ENCODE data around the gene PCDHA9.
"Not testable (repeated sequence)": the region's sequence is repeated elsewhere in the genome, so short reads cannot be mapped to it uniquely, and the experiment has no call there.

The PCDHA9 gene

DNA sequence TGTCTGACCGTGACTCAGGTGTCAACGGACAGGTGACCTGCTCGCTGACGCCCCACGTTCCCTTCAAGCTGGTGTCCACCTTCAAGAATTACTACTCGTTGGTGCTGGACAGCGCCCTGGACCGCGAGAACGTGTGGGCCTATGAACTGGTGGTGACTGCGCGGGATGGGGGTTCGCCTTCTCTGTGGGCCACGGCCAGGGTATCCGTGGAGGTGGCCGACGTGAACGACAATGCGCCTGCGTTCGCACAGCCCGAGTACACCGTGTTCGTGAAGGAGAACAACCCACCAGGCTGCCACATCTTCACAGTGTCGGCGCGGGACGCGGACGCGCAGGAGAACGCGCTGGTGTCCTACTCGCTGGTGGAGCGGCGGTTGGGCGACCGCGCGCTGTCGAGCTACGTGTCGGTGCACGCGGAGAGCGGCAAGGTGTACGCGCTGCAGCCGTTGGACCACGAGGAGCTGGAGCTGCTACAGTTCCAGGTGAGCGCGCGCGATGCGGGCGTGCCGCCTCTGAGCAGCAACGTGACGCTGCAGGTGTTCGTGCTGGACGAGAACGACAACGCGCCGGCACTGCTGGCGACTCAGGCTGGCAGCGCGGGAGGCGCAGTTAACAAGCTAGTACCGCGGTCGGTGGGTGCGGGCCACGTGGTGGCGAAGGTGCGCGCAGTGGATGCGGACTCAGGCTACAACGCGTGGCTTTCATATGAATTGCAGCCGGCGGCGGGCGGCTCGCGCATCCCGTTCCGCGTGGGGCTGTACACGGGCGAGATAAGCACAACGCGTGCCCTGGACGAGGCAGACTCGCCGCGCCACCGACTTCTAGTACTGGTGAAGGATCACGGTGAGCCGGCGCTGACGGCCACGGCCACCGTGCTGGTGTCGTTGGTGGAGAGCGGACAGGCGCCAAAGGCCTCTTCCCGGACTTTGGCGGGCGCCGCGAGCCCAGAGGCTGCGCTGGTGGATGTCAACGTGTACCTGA lies 22.3 kb downstream of the PCDHA9 start:
- H3K4me3 ChIP-seq (ENCODE audit: low read length), result no peak overlapping the region
- TF ChIP-seq, protein P1, sequence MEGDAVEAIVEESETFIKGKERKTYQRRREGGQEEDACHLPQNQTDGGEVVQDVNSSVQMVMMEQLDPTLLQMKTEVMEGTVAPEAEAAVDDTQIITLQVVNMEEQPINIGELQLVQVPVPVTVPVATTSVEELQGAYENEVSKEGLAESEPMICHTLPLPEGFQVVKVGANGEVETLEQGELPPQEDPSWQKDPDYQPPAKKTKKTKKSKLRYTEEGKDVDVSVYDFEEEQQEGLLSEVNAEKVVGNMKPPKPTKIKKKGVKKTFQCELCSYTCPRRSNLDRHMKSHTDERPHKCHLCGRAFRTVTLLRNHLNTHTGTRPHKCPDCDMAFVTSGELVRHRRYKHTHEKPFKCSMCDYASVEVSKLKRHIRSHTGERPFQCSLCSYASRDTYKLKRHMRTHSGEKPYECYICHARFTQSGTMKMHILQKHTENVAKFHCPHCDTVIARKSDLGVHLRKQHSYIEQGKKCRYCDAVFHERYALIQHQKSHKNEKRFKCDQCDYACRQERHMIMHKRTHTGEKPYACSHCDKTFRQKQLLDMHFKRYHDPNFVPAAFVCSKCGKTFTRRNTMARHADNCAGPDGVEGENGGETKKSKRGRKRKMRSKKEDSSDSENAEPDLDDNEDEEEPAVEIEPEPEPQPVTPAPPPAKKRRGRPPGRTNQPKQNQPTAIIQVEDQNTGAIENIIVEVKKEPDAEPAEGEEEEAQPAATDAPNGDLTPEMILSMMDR (IDR thresholded peaks at IDR 0.05; ENCODE audit: insufficient read depth, low read depth, low read length, missing control alignments), result no peak
- no peak for DNase-seq (ENCODE audit: low read depth)

DNA sequence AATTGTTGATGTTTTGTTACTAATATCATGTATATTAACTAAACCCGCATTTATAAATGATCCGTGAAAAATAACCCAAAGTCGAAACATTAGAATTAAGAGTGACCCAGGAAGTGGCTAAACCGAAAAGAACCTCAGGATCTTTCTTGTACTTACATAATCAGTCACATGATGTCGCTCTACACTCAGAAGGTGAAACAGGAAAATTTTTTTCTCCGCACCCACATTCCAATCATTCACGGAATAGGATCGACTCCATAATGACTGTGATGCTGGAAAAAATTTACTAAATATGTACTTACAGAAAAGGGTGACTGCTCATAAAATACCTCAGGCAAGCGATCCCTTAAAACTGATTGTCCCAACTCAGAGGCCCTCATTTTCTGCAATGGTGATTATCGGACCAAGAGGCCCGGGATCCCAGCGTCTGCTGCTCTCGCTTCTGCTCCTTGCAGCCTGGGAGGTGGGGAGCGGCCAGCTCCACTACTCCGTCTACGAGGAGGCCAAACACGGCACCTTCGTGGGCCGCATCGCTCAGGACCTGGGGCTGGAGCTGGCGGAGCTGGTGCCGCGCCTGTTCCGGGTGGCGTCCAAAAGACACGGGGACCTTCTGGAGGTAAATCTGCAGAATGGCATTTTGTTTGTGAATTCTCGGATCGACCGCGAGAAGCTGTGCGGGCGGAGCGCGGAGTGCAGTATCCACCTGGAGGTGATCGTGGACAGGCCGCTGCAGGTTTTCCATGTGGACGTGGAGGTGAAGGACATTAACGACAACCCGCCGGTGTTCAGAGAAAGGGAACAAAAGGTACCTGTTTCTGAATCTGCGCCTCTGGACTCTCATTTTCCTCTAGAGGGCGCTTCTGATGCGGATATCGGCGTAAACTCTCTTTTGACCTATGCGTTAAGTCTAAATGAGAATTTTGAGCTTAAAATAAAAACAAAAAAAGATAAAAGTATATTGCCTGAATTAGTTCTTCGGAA lies 27.2 kb downstream of the PCDHA9 start, which contains the start of gene PCDHA12:
Gene PCDHA12, plus strand, starts transcription at position 224 of the 981 bp plus-strand sequence. Its CDS starts 165 bp downstream, at position 389.
- H3K4me3 ChIP-seq (ENCODE audit: low read length), result no peak within 1 kb of the TSS
- no peak for DNase-seq (ENCODE audit: low read depth)
- TF ChIP-seq, protein P1 (IDR thresholded peaks at IDR 0.05; ENCODE audit: insufficient read depth, low read depth, low read length, missing control alignments), result no peak

DNA sequence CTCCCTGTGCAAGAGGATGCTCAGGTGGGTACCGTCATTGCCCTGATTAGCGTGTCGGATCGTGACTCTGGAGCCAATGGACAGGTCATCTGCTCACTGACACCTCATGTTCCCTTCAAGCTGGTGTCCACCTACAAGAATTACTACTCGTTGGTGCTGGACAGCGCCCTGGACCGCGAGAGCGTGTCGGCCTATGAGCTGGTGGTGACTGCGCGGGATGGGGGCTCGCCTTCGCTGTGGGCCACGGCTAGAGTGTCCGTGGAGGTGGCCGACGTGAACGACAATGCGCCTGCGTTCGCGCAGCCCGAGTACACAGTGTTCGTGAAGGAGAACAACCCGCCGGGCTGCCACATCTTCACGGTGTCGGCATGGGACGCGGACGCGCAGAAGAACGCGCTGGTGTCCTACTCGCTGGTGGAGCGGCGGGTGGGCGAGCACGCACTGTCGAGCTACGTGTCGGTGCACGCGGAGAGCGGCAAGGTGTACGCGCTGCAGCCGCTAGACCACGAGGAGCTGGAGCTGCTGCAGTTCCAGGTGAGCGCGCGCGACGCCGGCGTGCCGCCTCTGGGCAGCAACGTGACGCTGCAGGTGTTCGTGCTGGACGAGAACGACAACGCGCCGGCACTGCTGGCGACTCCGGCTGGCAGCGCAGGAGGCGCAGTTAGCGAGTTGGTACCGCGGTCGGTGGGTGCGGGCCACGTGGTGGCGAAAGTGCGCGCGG lies 28.5 kb downstream of the PCDHA9 start:
- not testable (repeated sequence) for DNase-seq (ENCODE audit: low read depth); H3K4me3 ChIP-seq (ENCODE audit: low read length)

DNA sequence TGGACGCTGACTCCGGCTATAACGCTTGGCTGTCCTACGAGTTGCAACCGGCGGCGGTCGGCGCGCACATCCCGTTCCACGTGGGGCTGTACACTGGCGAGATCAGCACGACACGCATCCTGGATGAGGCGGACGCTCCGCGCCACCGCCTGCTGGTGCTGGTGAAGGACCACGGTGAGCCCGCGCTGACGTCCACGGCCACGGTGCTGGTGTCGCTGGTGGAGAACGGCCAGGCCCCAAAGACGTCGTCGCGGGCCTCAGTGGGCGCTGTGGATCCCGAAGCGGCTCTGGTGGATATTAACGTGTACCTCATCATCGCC lies 29.0 kb downstream of the PCDHA9 start:
- no peak for DNase-seq (ENCODE audit: low read depth)
- H3K4me3 ChIP-seq (ENCODE audit: low read length), result no peak overlapping the region
- TF ChIP-seq, protein P1 (IDR thresholded peaks at IDR 0.05; ENCODE audit: insufficient read depth, low read depth, low read length, missing control alignments), result no peak

DNA sequence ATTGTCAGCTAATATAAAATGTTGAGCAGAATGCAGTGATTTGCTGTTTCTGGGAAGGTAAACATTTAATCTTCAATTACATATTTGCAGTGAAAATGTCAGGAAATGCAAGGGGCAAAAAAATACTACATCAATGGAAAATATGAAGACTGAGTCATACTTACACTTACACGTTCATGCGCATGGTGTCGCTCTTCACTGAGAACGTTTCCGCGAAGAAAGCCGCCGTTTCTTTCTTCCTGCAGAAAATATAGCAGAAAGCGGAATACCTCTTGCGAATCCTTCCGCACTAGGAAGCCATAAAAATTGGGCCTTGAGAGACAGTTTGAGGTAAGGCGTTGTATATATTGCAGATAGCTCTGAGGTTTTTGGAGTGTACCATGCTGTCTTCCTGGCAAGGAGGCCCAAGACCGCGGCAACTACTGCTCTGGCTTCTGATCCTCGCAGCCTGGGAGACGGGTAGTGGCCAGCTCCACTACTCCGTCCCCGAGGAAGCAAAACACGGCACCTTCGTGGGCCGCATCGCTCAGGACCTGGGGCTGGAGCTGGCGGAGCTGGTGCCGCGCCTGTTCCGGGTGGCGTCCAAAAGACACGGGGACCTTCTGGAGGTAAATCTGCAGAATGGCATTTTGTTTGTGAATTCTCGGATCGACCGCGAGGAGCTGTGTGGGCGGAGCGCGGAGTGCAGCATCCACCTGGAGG lies 33.9 kb downstream of the PCDHA9 start, which contains the start of gene PCDHA13:
Gene PCDHA13, plus strand, starts transcription at position 236 of the 702 bp plus-strand sequence. Its CDS starts 145 bp downstream, at position 381.
- no peak within 1 kb of the TSS for H3K4me3 ChIP-seq (ENCODE audit: low read length)
- TF ChIP-seq, protein P1 (IDR thresholded peaks at IDR 0.05; ENCODE audit: insufficient read depth, low read depth, low read length, missing control alignments), result peak; percentile 22
- peak; percentile 39 for DNase-seq (ENCODE audit: low read depth)

DNA sequence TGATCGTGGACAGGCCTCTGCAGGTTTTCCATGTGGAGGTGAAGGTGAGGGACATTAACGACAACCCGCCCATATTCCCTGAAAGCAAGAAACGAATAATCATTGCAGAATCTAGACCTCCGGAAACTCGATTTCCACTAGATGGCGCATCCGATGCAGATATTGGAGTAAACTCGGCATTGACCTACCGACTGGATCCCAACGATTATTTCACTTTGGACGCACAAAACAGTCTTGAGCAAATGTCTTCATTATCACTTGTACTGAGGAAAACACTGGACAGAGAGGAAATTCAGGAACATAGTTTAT lies 34.4 kb downstream of the PCDHA9 start:
- DNase-seq (ENCODE audit: low read depth), result peak; percentile 4
- H3K4me3 ChIP-seq (ENCODE audit: low read length), result no peak overlapping the region
- TF ChIP-seq, protein P1 (IDR thresholded peaks at IDR 0.05; ENCODE audit: insufficient read depth, low read depth, low read length, missing control alignments), result no peak

Data from epithelial cell of esophagus (primary cell).